HepG2 (cell line): ENCODE results near the gene SRCAP. TPM values are rescaled to one million over a fixed set of nuclear protein-coding genes. Genes with fewer than 3 reads are reported as not detected.
A peak's percentile ranks its signal among the peaks of the same experiment; 100 is the strongest.

Experiments used
- AKAP8 ChIP-seq: sonication (generic); formaldehyde crosslinking; IDR thresholded peaks from 2 replicates; pipeline ENCODE4 v1.5.1; 2020; ENCODE audit warnings: mild to moderate bottlenecking, missing genetic modification reagents
- ASH2L ChIP-seq: fragments of 300-600, 200-600 bp; sonication (generic); IDR thresholded peaks from 2 replicates; pipeline ENCODE4 v1.7.0; 2017; ENCODE audit warnings: low read depth, mild to moderate bottlenecking, moderate library complexity, mixed read lengths, low read length; ENCODE audit not compliant: insufficient read length
- HNF4A ChIP-seq: sonication (generic); formaldehyde crosslinking; IDR thresholded peaks from 2 replicates; pipeline ENCODE4 v1.4.0; 2020; ENCODE audit warnings: missing genetic modification reagents
- HOXA9 ChIP-seq: sonication (generic); formaldehyde crosslinking; IDR thresholded peaks from 2 replicates; pipeline ENCODE4 v1.8.1; 2022; ENCODE audit warnings: missing genetic modification reagents, mild to moderate bottlenecking, moderate library complexity, borderline replicate concordance
- JARID2 ChIP-seq: sonication (generic); formaldehyde crosslinking; IDR thresholded peaks from 2 replicates; pipeline ENCODE4 v1.8.1; 2023; ENCODE audit warnings: missing genetic modification reagents, inconsistent platforms; ENCODE audit not compliant: insufficient replicate concordance
- MBNL3 ChIP-seq: fragments of 250-450 bp; sonication (Bioruptor Pico); conservative IDR thresholded peaks from 2 replicates; pipeline ENCODE4 v1.8.0; 2022; ENCODE audit warnings: mild to moderate bottlenecking, inconsistent platforms
- MED13 ChIP-seq: sonication (generic); formaldehyde crosslinking; IDR thresholded peaks from 2 replicates; pipeline ENCODE4 v1.5.0; 2020; ENCODE audit warnings: missing genetic modification reagents
- NPAS2 ChIP-seq: sonication (generic); formaldehyde crosslinking; IDR thresholded peaks from 2 replicates; pipeline ENCODE4 v1.8.0; 2022; ENCODE audit warnings: mild to moderate bottlenecking, missing genetic modification reagents, borderline replicate concordance
- NR3C1 ChIP-seq: sonication (generic); formaldehyde crosslinking; IDR thresholded peaks from 2 replicates; pipeline ENCODE4 v1.4.0; 2020; ENCODE audit warnings: missing genetic modification reagents
- RARA ChIP-seq: IDR thresholded peaks from 2 replicates; pipeline ENCODE4 v1.6.1; 2016; ENCODE audit warnings: missing genetic modification reagents, missing compliant biosample characterization
- RXRB ChIP-seq: IDR thresholded peaks from 2 replicates; pipeline ENCODE4 v1.6.1; 2016; ENCODE audit warnings: borderline replicate concordance, missing genetic modification reagents, missing compliant biosample characterization
- SALL2 ChIP-seq: sonication (generic); formaldehyde crosslinking; IDR thresholded peaks from 2 replicates; pipeline ENCODE4 v1.8.1; 2023; ENCODE audit warnings: mild to moderate bottlenecking, missing genetic modification reagents, inconsistent platforms
- SIN3A ChIP-seq: IDR thresholded peaks from 2 replicates; pipeline ENCODE4 v1.6.1; 2011; ENCODE audit warnings: low read depth, mild to moderate bottlenecking, control low read depth, low read length, borderline replicate concordance
- SNAPC2 ChIP-seq: sonication (generic); formaldehyde crosslinking; IDR thresholded peaks from 2 replicates; pipeline ENCODE4 v1.8.1; 2022; ENCODE audit warnings: mild to moderate bottlenecking, missing genetic modification reagents
- ZNF432 ChIP-seq: sonication (generic); formaldehyde crosslinking; IDR thresholded peaks from 2 replicates; pipeline ENCODE4 v1.5.0; 2020; ENCODE audit warnings: missing genetic modification reagents, mild to moderate bottlenecking, borderline replicate concordance
- ZNF615 ChIP-seq: sonication (generic); formaldehyde crosslinking; IDR thresholded peaks from 2 replicates; pipeline ENCODE4 v1.5.0; 2020; ENCODE audit warnings: mild to moderate bottlenecking, missing genetic modification reagents, borderline replicate concordance
- ZNF644 ChIP-seq: IDR thresholded peaks from 2 replicates; pipeline ENCODE4 v1.6.1; 2016; ENCODE audit warnings: low read depth
- ZNF670 ChIP-seq: sonication (generic); formaldehyde crosslinking; IDR thresholded peaks from 2 replicates; pipeline ENCODE4 v1.8.0; 2022; ENCODE audit warnings: mild to moderate bottlenecking, missing genetic modification reagents, borderline replicate concordance
- ZNF780A ChIP-seq: sonication (generic); formaldehyde crosslinking; IDR thresholded peaks from 2 replicates; pipeline ENCODE4 v1.8.0; 2022; ENCODE audit warnings: mild to moderate bottlenecking, missing genetic modification reagents, moderate library complexity
- ZSCAN20 ChIP-seq: sonication (generic); formaldehyde crosslinking; IDR thresholded peaks from 2 replicates; pipeline ENCODE4 v1.4.0; 2020; ENCODE audit warnings: missing genetic modification reagents, mild to moderate bottlenecking, borderline replicate concordance
- polyA plus RNA-seq, 8 experiments: library from polyadenylated mRNA; depleted of rRNA in 3 of 8; stranded (reverse) in 7 of 8; unstranded in 1 of 8; fragments of >200 nt; fragmentation: Illumina TruSeq in 4 of 8; extraction: Trizol in 4 of 8; gene quantifications; 2 replicates each; pipeline versions ENCODE4 v1.2.1 to v1.2.3, GENCODE V29; 2011 to 2016; ENCODE audit warnings: low read depth in 4 of 8, missing spikeins in 1 of 8, mixed read lengths in 1 of 8; ENCODE audit not compliant: insufficient read depth in 1 of 8
- total RNA-seq, 5 experiments: library from RNA; depleted of rRNA; stranded (reverse); fragments of >200 nt; fragmentation: Illumina TruSeq; extraction: Trizol; gene quantifications; 2 replicates each; pipeline ENCODE4 v1.2.3, GENCODE V29; 2016; ENCODE audit warnings: low read depth in 1 of 5
- TF ChIP-seq, protein P1 (sequence below): sonication (generic); formaldehyde crosslinking; IDR thresholded peaks from 2 replicates; pipeline ENCODE4 v1.4.0; 2020; ENCODE audit warnings: missing genetic modification reagents, borderline replicate concordance
- TF ChIP-seq, protein P2 (sequence below): sonication (generic); formaldehyde crosslinking; IDR thresholded peaks from 2 replicates; pipeline ENCODE4 v1.4.0; 2020; ENCODE audit warnings: mild to moderate bottlenecking, missing genetic modification reagents
- TF ChIP-seq, protein P3 (sequence below): IDR thresholded peaks from 2 replicates; pipeline ENCODE4 v1.6.1; 2016; ENCODE audit warnings: low read depth
- TF ChIP-seq, protein P4 (sequence below): sonication (generic); formaldehyde crosslinking; IDR thresholded peaks from 2 replicates; pipeline ENCODE4 v1.5.0; 2020; ENCODE audit warnings: mild to moderate bottlenecking, missing genetic modification reagents

SRCAP gene
- total and polyA plus RNA-seq, 2 of the 13 experiments (the other 11 are each of a cell fraction or from before 2014, with no cell fraction given) = 4.9 to 9.0 TPM

DNA sequence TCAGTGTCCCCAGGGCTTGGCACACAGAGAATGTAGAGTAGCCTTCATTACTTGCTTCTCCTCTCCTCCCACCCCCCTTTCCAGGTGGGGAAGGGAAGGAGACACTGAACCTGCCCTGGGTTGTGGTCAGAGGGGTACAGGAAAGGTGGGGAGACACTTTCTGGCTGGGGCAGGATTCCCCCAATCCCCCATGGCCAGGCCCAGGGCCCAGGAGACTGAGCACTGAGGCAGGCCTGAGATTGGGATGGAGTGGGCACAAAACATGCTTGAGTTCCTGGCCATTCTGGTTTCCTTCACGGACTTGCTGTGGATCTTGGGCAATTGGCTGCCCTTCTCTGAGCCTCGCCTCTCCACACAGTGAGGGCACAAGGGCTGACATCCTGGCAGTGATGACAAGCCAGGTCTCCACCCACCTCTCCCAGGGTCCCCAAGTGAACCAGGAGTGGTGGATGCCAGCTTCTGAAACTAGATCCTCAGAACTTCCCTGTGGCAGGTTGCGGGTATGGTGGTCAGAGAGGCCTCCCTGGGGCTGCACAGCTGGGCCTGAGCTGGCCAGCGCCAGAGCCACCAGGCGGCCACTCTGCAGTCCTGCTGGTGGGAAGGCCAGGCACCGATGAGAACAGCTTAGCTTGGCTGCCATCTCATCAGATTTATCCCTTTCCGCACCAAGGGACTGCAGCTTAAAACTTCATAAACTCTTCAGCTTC is 78.8 kb downstream of the SRCAP start (continued):
- TF ChIP-seq, protein P1, sequence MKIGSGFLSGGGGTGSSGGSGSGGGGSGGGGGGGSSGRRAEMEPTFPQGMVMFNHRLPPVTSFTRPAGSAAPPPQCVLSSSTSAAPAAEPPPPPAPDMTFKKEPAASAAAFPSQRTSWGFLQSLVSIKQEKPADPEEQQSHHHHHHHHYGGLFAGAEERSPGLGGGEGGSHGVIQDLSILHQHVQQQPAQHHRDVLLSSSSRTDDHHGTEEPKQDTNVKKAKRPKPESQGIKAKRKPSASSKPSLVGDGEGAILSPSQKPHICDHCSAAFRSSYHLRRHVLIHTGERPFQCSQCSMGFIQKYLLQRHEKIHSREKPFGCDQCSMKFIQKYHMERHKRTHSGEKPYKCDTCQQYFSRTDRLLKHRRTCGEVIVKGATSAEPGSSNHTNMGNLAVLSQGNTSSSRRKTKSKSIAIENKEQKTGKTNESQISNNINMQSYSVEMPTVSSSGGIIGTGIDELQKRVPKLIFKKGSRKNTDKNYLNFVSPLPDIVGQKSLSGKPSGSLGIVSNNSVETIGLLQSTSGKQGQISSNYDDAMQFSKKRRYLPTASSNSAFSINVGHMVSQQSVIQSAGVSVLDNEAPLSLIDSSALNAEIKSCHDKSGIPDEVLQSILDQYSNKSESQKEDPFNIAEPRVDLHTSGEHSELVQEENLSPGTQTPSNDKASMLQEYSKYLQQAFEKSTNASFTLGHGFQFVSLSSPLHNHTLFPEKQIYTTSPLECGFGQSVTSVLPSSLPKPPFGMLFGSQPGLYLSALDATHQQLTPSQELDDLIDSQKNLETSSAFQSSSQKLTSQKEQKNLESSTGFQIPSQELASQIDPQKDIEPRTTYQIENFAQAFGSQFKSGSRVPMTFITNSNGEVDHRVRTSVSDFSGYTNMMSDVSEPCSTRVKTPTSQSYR (CRISPR knock-in tag) = no peak
- TF ChIP-seq, protein P2, sequence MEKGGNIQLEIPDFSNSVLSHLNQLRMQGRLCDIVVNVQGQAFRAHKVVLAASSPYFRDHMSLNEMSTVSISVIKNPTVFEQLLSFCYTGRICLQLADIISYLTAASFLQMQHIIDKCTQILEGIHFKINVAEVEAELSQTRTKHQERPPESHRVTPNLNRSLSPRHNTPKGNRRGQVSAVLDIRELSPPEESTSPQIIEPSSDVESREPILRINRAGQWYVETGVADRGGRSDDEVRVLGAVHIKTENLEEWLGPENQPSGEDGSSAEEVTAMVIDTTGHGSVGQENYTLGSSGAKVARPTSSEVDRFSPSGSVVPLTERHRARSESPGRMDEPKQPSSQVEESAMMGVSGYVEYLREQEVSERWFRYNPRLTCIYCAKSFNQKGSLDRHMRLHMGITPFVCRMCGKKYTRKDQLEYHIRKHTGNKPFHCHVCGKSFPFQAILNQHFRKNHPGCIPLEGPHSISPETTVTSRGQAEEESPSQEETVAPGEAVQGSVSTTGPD (CRISPR knock-in tag) = no peak
- TF ChIP-seq AKAP8 (CRISPR knock-in tag) (no peak), ASH2L (no peak), JARID2 (CRISPR knock-in tag) (no peak), SNAPC2 (no peak), HNF4A (peak; percentile 20; the same call in 1 of the 2 replicates), ZSCAN20 (CRISPR knock-in tag) (no peak), ZNF780A (no peak), RARA (CRISPR knock-in tag) (no peak), NR3C1 (no peak), ZNF432 (no peak), SIN3A (no peak), MED13 (CRISPR knock-in tag) (no peak), SALL2 (no peak), MBNL3 (CRISPR knock-in tag) (no peak), ZNF644 (CRISPR knock-in tag) (no peak), HOXA9 (CRISPR knock-in tag) (no peak), ZNF670 (CRISPR knock-in tag) (no peak), ZNF615 (CRISPR knock-in tag) (no peak), RXRB (CRISPR knock-in tag) (no peak), NPAS2 (no peak)
- TF ChIP-seq, protein P3, sequence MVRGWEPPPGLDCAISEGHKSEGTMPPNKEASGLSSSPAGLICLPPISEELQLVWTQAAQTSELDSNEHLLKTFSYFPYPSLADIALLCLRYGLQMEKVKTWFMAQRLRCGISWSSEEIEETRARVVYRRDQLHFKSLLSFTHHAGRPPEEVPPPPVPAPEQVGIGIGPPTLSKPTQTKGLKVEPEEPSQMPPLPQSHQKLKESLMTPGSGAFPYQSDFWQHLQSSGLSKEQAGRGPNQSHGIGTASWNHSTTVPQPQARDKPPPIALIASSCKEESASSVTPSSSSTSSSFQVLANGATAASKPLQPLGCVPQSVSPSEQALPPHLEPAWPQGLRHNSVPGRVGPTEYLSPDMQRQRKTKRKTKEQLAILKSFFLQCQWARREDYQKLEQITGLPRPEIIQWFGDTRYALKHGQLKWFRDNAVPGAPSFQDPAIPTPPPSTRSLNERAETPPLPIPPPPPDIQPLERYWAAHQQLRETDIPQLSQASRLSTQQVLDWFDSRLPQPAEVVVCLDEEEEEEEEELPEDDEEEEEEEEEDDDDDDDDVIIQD (CRISPR knock-in tag) = no peak
- TF ChIP-seq, protein P4, sequence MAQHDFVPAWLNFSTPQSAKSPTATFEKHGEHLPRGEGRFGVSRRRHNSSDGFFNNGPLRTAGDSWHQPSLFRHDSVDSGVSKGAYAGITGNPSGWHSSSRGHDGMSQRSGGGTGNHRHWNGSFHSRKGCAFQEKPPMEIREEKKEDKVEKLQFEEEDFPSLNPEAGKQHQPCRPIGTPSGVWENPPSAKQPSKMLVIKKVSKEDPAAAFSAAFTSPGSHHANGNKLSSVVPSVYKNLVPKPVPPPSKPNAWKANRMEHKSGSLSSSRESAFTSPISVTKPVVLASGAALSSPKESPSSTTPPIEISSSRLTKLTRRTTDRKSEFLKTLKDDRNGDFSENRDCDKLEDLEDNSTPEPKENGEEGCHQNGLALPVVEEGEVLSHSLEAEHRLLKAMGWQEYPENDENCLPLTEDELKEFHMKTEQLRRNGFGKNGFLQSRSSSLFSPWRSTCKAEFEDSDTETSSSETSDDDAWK (CRISPR knock-in tag) = no peak
